Measurements from ENCODE around the gene CEBPE.

DNA sequence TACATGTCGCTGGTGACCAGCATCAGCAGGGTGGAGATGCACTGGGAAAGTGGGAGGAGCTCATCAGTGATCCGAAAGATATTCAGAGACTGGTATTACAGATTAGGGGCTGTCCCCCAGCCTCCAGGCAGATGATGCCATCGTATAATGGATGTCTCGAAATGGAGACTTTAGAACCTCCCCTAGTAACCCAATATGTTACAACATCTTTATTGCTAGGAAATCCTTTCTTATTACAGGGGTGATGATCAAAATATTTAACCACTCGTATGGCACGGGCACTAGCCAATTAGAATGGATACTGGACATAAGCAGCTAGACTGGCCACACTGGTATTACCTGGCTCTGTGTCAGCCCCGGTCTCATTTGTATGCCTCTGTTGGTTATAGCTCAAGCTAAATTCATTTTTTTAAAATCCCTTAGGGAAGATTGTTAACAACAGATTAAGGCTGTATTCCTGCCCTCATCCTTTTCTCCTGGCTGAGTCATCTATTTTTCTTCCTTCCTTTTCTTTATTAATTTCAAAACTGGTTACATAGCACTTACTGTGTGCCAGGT, 10.8 kb upstream of the CEBPE start:
- TF ChIP-seq EZH2phosphoT487 (IDR thresholded peaks at IDR 0.05; ENCODE audit: insufficient read depth, low read depth) = no peak
- TF ChIP-seq EZH2 (IDR thresholded peaks at IDR 0.05; ENCODE audit: insufficient read depth, poor library complexity, severe bottlenecking) = no peak

Data from GM23248 (cell line).